ENCODE data around the gene MYPOP.

MYPOP gene

DNA sequence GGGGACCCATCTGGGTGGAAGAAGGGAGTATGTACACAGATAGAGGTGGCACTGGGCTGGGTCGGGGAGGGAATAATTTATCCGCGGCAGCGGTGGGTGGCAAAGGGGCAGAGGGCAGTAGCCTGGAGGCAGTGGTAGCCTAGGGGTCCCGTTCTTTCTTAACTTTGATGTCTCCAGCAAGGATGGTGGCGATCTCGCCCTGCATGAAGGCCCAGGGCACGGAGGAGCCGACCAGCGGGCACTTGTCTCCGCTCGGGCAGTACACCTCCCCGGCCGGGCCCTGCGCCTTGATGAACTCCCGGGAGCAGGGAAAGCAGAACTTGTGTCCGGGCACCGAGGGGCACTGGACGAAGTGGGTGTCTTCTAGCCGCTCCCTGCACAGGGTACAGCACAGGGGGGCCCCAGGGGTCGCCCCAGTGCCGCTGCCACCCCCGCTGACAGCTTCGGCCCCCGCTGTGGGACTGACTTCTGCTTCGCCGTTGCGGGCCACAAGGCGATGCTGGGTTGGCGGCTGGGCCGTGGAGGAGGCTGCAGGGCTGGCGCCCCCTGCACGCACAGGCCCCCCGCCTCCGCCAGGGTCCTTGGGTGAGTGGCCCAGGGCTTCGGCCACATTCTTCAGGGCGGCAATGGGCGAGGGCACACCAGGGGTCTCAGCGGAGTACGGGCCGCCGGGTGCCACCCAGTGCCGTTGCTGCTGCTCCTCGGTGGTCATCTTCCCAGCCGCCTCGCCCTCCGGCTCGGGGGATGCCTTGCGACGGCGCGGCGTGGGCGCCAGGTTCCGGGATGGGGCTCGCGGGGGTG is 18.3 kb downstream of the MYPOP start:
- TF ChIP-seq, protein P1, sequence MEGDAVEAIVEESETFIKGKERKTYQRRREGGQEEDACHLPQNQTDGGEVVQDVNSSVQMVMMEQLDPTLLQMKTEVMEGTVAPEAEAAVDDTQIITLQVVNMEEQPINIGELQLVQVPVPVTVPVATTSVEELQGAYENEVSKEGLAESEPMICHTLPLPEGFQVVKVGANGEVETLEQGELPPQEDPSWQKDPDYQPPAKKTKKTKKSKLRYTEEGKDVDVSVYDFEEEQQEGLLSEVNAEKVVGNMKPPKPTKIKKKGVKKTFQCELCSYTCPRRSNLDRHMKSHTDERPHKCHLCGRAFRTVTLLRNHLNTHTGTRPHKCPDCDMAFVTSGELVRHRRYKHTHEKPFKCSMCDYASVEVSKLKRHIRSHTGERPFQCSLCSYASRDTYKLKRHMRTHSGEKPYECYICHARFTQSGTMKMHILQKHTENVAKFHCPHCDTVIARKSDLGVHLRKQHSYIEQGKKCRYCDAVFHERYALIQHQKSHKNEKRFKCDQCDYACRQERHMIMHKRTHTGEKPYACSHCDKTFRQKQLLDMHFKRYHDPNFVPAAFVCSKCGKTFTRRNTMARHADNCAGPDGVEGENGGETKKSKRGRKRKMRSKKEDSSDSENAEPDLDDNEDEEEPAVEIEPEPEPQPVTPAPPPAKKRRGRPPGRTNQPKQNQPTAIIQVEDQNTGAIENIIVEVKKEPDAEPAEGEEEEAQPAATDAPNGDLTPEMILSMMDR (IDR thresholded peaks at IDR 0.05; ENCODE audit: control insufficient read depth, insufficient read depth, low read depth, low read length, missing control alignments), result no peak
- no peak for DNase-seq (ENCODE audit: low read depth)
- H3K4me3 ChIP-seq (ENCODE audit: control insufficient read depth, low read depth, low read length), result no peak overlapping the region; the same call in 1 of the 2 replicates

DNA sequence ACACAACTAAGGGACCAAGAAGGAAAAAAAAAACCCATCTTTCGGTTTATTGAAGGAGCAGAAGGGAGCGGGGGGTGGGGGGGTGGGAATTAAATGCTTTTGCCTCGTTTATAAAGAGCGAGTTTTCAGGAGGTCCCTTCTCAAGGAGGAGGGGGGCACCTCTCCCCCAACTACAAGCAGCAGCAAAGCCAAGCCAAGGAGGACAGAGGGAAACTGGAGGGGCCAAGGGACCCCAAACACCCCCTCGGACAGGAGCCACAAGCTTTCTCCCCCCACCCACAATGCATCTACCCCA is 18.9 kb downstream of the MYPOP start:
- DNase-seq (ENCODE audit: low read depth), result no peak
- no peak overlapping the region; the same call in 1 of the 2 replicates for H3K4me3 ChIP-seq (ENCODE audit: control insufficient read depth, low read depth, low read length)
- TF ChIP-seq, protein P1 (IDR thresholded peaks at IDR 0.05; ENCODE audit: control insufficient read depth, insufficient read depth, low read depth, low read length, missing control alignments), result no peak

DNA sequence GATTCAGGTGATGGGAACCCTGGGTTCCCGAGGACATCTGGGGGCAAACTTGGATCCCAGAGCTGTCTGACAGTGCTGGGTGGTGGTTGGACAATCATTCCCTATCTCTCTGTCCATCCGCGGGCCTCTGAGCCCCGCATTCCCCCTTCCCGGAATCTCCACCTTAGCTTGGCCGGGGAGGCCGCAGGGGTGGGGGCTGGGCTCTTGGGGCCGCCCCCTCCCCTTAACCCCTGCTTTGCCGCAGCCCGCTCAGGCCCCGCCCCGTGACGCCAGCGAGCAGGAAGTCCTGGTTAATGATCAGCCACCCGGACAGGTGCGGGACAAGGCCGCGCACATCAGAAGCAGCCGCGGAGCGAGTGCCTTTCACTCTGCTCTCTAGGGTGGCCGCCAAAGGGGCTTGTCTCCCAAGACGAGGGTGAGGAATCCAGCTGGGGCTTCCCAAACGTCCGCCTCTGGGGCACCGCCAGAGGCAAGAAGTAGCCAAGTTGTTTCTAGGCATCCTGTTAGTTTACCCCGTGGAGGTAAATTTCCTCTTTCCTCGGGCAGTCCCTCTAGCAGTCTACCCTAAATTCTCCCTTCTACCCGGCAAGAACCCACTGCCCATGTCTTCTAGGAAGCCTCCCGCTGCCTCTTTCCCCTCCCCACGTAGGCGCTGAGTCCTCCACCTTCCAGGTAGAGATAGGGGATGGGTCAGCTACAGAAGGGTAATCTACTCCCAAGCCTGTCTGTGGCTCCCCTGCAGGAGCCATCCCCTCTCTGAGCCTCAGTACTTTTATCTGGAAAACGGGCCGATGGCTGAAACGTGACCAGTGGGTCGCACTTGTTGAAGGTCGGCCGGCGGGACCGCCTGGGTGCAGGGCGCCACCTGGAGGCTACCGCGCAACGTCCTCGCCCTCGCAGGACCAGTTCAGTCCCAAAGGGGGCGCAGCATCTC is 19.5 kb downstream of the MYPOP start:
- H3K4me3 ChIP-seq (ENCODE audit: control insufficient read depth, low read depth, low read length), result peak overlapping the region; percentile 0; the same call in 1 of the 2 replicates
- TF ChIP-seq, protein P1 (IDR thresholded peaks at IDR 0.05; ENCODE audit: control insufficient read depth, insufficient read depth, low read depth, low read length, missing control alignments), result peak; percentile 97
- peak; percentile 13 for DNase-seq (ENCODE audit: low read depth)

DNA sequence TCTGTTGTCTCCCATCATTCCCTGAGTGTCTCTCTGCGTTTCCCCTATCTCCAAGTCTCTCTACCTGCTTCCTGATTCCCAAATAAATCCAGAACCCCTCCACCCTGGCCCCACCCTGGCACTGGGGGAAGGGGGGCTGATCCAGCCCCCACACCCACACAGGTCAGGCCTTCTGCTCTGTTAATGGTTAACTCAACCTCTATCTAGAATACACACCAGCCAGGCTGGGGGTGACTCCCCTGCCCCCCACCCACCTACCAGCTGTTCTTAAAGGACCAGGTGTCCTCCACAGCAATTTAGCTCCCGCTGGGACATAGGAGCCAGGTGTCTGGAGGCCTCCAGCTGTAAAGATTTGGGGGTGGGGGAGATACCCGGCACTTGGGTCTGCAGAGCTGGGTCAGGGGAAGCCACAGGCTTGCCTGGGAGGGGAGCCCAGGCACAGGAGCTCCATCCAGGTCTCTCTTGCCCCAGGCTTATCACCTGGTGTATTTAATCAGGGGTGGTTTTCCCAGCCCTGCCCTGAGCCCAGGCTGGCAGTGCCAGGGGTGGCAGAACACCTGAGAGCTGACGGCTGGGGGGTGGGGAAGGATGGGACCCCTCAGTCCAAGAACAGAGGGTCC is 20.4 kb downstream of the MYPOP start:
- no peak overlapping the region for H3K4me3 ChIP-seq (ENCODE audit: control insufficient read depth, low read depth, low read length)
- DNase-seq (ENCODE audit: low read depth), result no peak

DNA sequence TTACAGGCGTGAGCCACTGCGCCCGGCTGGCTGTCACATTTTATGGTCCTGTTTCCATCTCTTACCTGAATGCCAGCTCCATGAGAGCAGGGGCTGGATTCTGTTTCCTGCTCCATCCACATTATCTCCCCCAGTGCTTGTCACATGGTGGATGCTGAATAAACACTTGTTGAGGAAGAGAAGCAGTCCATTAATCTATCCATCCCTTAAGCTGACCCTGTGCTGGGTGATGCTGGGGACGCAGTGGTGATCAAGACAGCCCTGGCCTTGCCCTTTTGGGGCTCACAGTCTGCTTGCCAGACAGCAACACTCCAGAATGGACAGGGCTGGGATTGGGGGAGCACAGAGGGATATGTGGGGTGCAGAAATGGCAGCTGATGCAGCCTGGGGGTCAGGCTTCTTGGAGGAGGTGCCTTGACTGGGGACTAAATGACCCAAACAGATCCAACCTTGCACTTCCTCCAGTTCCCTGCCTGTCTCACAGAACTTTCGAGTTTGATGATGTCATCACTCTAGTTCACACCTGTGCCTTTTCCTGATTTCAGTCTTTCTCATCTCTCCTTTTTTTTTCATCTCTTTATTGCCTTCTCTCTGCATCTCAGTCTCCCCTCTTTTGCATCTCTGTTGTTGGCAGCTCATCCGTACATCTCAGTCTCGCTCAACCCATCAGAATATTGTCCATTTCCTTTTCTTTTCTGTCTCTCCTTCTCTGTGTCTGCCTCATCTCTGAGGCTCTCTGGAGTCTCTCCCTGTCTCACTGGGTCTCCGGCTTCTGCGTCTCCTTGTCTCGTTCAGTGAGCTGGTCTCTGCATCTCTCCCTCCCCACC is 21.1 kb downstream of the MYPOP start:
- TF ChIP-seq, protein P1 (IDR thresholded peaks at IDR 0.05; ENCODE audit: control insufficient read depth, insufficient read depth, low read depth, low read length, missing control alignments), result no peak
- no peak overlapping the region for H3K4me3 ChIP-seq (ENCODE audit: control insufficient read depth, low read depth, low read length)
- no peak for DNase-seq (ENCODE audit: low read depth)

More for the DNA sequence above, 20.4 kb downstream of the MYPOP start:
- TF ChIP-seq, protein P1 (IDR thresholded peaks at IDR 0.05; ENCODE audit: control insufficient read depth, insufficient read depth, low read depth, low read length, missing control alignments), result no peak

DNA sequence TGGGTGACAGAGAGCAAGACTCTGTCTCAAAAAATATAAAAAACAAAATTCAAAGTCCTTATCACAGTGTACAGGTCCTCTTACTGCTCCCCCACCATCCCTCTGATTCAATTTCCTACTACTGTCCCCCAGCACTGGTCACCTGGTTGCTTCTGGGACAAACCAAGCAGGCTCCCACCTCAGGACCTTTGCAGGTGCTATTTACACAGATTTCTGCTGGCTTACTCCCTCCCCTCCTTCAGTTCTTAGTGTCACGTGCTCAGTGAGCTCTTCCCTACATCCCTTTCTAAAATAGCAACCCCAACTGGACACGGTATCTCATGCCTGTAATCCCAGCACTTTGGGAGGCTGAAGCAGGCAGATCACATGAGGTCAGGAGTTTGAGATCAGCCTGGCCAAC is 22.4 kb downstream of the MYPOP start:
- no peak overlapping the region for H3K4me3 ChIP-seq (ENCODE audit: control insufficient read depth, low read depth, low read length)
- TF ChIP-seq, protein P1 (IDR thresholded peaks at IDR 0.05; ENCODE audit: control insufficient read depth, insufficient read depth, low read depth, low read length, missing control alignments), result no peak
- DNase-seq (ENCODE audit: low read depth), result no peak

Data from AG09309 (cell line).